Upper lobe of right lung (tissue), 1 donor: ENCODE measurements around the gene MAP1LC3A. TPM values are rescaled to one million over a fixed set of nuclear protein-coding genes. Genes with fewer than 3 reads are reported as not detected.

Experiments used
- ATAC-seq: fragments of 200-7000 bp; cut with Tn5 transposase; one replicate; pipeline ENCODE4 v1.9.1; 2020; ENCODE audit warnings: mild to moderate bottlenecking, moderate library complexity
- DNase-seq: peaks from one replicate; pipeline ENCODE4 v3.0.0-alpha.2; 2020
- H3K27ac ChIP-seq: fragments of 200-600 bp; one replicate; pipeline ENCODE4 v1.8.0; 2022
- H3K27me3 ChIP-seq: fragments of 200-600 bp; one replicate; pipeline ENCODE4 v1.8.0; 2022; ENCODE audit warnings: mild to moderate bottlenecking
- H3K36me3 ChIP-seq: fragments of 200-600 bp; one replicate; pipeline ENCODE4 v1.8.0; 2022
- H3K4me1 ChIP-seq: fragments of 200-600 bp; one replicate; pipeline ENCODE4 v1.8.0; 2022
- H3K4me3 ChIP-seq: fragments of 200-600 bp; one replicate; pipeline ENCODE4 v1.8.0; 2022; ENCODE audit warnings: mild to moderate bottlenecking
- H3K9me3 ChIP-seq: fragments of 200-600 bp; one replicate; pipeline ENCODE4 v1.8.0; 2022
- CTCF ChIP-seq: fragments of 200-600 bp; IDR thresholded peaks from one replicate; pipeline ENCODE4 v1.8.0; 2022; ENCODE audit warnings: antibody characterized with exemption
- intact Hi-C: fragments of 100-400 bp; cut with DNase I; formaldehyde crosslinking; loops from one replicate; pipeline ENCODE4 v1.11.0; 2022
- total RNA-seq: library from RNA; stranded (reverse); fragmentation: NEBNext Ultra II Directional; extraction: Animal tissue kit (Norgen Biotek cat#: 25700); gene quantifications from one replicate; pipeline ENCODE4 v1.2.1, GENCODE V29; 2021
- donor health status: DM: no; HTN: yes; CAD: no; lungs with severe emphysema.

MAP1LC3A gene
- total RNA-seq, 1 donor from 2014 or later: 45.9 TPM

GRCh38 chr20:34537651-34538050, 20.9 kb upstream of the MAP1LC3A start:
- Histone ChIP-seq H3K9me3 (no peaks in the 10 kb centered on the region), H3K4me3 (no peak overlapping the region), H3K36me3 (peaks cover 90% of the 10 kb centered on the region), H3K4me1 (peaks cover 5% of the 10 kb centered on the region), H3K27me3 (no peaks in the 10 kb centered on the region), H3K27ac (no peak overlapping the region)
- intact Hi-C loops: no loop called here
- no peak for DNase-seq
- TF ChIP-seq CTCF: no peak
- ATAC-seq: no peak

GRCh38 chr20:34538671-34539123, 19.8 kb upstream of the MAP1LC3A start:
- H3K27ac ChIP-seq: no peak overlapping the region

GRCh38 chr20:34539756-34540155, 18.8 kb upstream of the MAP1LC3A start:
- Histone ChIP-seq H3K36me3 (peaks cover 69% of the 10 kb centered on the region), H3K4me1 (peaks cover 5% of the 10 kb centered on the region)

More at GRCh38 chr20:34538671-34539123, 19.8 kb upstream of the MAP1LC3A start:
- Histone ChIP-seq H3K9me3 (no peaks in the 10 kb centered on the region), H3K36me3 (peaks cover 79% of the 10 kb centered on the region), H3K27me3 (no peaks in the 10 kb centered on the region), H3K4me1 (peaks cover 5% of the 10 kb centered on the region), H3K4me3 (no peak overlapping the region)
- DNase-seq (peak; percentile 74), ATAC-seq (peak; percentile 88)
- TF ChIP-seq CTCF: peak; percentile 79
- intact Hi-C loops: no loop called here

GRCh38 chr20:34540596-34541263, 17.8 kb upstream of the MAP1LC3A start:
- no peak for TF ChIP-seq CTCF
- intact Hi-C loops: no loop called here
- no peak overlapping the region for H3K27ac ChIP-seq
- H3K27me3 ChIP-seq: no peaks in the 10 kb centered on the region
- H3K9me3 ChIP-seq: no peaks in the 10 kb centered on the region
- peaks cover 59% of the 10 kb centered on the region for H3K36me3 ChIP-seq
- DNase-seq (no peak), ATAC-seq (no peak)
- no peak overlapping the region for H3K4me3 ChIP-seq
- H3K4me1 ChIP-seq: peaks cover 5% of the 10 kb centered on the region

More at GRCh38 chr20:34539756-34540155, 18.8 kb upstream of the MAP1LC3A start:
- Histone ChIP-seq H3K27ac (no peak overlapping the region), H3K27me3 (no peaks in the 10 kb centered on the region), H3K4me3 (no peak overlapping the region), H3K9me3 (no peaks in the 10 kb centered on the region)
- ATAC-seq: no peak
- intact Hi-C loops: no loop called here
- DNase-seq: no peak
- TF ChIP-seq CTCF: no peak

GRCh38 chr20:34541264-34541901, 17.1 kb upstream of the MAP1LC3A start:
- Histone ChIP-seq H3K27me3 (no peaks in the 10 kb centered on the region), H3K4me1 (peaks cover 5% of the 10 kb centered on the region), H3K9me3 (no peaks in the 10 kb centered on the region), H3K36me3 (peaks cover 52% of the 10 kb centered on the region), H3K4me3 (no peak overlapping the region), H3K27ac (no peak overlapping the region)
- DNase-seq: no peak
- TF ChIP-seq CTCF: no peak
- no peak for ATAC-seq
- intact Hi-C loops: no loop called here
